22Rv1 (cell line): ENCODE results near the gene CPEB1.

Source experiments
- H3K27ac ChIP-seq: fragments of 450-650 bp; 2 replicates; pipeline ENCODE4 v1.5.1; 2017
- CTCF ChIP-seq: fragments of 450-650 bp; IDR thresholded peaks from 2 replicates; pipeline ENCODE4 v1.5.1; 2017; ENCODE audit warnings: mild to moderate bottlenecking
- ZFX ChIP-seq: fragments of 450-650 bp; IDR thresholded peaks from 2 replicates; pipeline ENCODE4 v1.6.1; 2017; ENCODE audit warnings: antibody characterized with exemption, borderline replicate concordance

Gene CPEB1

GRCh38 chr15:82679626-82680199 is 32.5 kb upstream of the CPEB1 start:
- TF ChIP-seq ZFX = no peak
- TF ChIP-seq CTCF = no peak
- no peak overlapping the region for H3K27ac ChIP-seq

- no peak for TF ChIP-seq CTCF
- no peak for TF ChIP-seq ZFX
- H3K27ac ChIP-seq = no peak overlapping the region
Measured at GRCh38 chr15:82677720-82678323, 30.7 kb upstream of the CPEB1 start.

- H3K27ac ChIP-seq = no peak overlapping the region
- TF ChIP-seq CTCF (no peak), ZFX (no peak)
Measured at GRCh38 chr15:82674873-82675272, 27.7 kb upstream of the CPEB1 start.

- TF ChIP-seq CTCF (no peak), ZFX (no peak)
Measured at GRCh38 chr15:82670699-82671098, 23.5 kb upstream of the CPEB1 start.

GRCh38 chr15:82666606-82667005 is 19.4 kb upstream of the CPEB1 start:
- TF ChIP-seq CTCF (no peak), ZFX (no peak)
- H3K27ac ChIP-seq = no peak overlapping the region

More at GRCh38 chr15:82670699-82671098, 23.5 kb upstream of the CPEB1 start:
- no peak overlapping the region for H3K27ac ChIP-seq

- no peak overlapping the region for H3K27ac ChIP-seq
- TF ChIP-seq CTCF (no peak), ZFX (no peak)
Measured at GRCh38 chr15:82664021-82664420, 16.9 kb upstream of the CPEB1 start.

GRCh38 chr15:82663186-82663600 is 16.0 kb upstream of the CPEB1 start:
- TF ChIP-seq ZFX (no peak), CTCF (no peak)
- no peak overlapping the region for H3K27ac ChIP-seq
